HL-60 (cell line): ENCODE measurements around the gene POU2F1.

Experiments used
- GABPA ChIP-seq: IDR thresholded peaks from 2 replicates; pipeline ENCODE4 v1.6.1; 2012; ENCODE audit warnings: low read depth
- POLR2AphosphoS5 ChIP-seq: IDR thresholded peaks from 2 replicates; pipeline ENCODE4 v1.6.1; 2012; ENCODE audit warnings: low read depth
- SPI1 ChIP-seq: IDR thresholded peaks from 2 replicates; pipeline ENCODE4 v1.6.1; 2012; ENCODE audit warnings: low read depth, mild to moderate bottlenecking, borderline replicate concordance
- TF ChIP-seq, protein P1 (sequence below): IDR thresholded peaks from one replicate; pipeline ENCODE4 v1.5.1; 2011; ENCODE audit warnings: low read length, control low read depth, inconsistent platforms; ENCODE audit not compliant: insufficient read depth
- TF ChIP-seq, protein P2 (sequence below): IDR thresholded peaks from 2 replicates; pipeline ENCODE4 v1.6.1; 2012; ENCODE audit warnings: low read depth; ENCODE audit not compliant: insufficient replicate concordance

DNA sequence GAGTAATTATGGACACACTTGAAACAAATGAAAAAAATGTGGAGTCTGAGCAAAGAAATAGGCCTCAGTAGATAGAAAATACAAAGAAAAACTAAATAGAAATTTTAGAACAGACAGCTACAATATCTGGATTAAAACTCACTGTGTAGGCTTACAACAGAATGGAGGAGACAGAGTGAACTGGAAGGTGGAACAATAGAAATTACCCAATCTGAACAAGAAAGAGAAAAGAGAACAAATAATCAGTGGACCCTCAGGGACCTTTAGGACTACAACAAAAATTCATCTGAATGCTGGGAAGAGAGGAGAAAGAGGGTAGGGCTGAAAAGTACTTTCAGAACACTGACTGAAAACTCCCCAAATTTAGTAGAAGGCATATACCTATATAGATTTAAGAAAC, 90.0 kb downstream of the POU2F1 start:
- TF ChIP-seq, protein P1, sequence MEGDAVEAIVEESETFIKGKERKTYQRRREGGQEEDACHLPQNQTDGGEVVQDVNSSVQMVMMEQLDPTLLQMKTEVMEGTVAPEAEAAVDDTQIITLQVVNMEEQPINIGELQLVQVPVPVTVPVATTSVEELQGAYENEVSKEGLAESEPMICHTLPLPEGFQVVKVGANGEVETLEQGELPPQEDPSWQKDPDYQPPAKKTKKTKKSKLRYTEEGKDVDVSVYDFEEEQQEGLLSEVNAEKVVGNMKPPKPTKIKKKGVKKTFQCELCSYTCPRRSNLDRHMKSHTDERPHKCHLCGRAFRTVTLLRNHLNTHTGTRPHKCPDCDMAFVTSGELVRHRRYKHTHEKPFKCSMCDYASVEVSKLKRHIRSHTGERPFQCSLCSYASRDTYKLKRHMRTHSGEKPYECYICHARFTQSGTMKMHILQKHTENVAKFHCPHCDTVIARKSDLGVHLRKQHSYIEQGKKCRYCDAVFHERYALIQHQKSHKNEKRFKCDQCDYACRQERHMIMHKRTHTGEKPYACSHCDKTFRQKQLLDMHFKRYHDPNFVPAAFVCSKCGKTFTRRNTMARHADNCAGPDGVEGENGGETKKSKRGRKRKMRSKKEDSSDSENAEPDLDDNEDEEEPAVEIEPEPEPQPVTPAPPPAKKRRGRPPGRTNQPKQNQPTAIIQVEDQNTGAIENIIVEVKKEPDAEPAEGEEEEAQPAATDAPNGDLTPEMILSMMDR, result no peak
- TF ChIP-seq POLR2AphosphoS5 (no peak), SPI1 (no peak), GABPA (no peak)
- TF ChIP-seq, protein P2, sequence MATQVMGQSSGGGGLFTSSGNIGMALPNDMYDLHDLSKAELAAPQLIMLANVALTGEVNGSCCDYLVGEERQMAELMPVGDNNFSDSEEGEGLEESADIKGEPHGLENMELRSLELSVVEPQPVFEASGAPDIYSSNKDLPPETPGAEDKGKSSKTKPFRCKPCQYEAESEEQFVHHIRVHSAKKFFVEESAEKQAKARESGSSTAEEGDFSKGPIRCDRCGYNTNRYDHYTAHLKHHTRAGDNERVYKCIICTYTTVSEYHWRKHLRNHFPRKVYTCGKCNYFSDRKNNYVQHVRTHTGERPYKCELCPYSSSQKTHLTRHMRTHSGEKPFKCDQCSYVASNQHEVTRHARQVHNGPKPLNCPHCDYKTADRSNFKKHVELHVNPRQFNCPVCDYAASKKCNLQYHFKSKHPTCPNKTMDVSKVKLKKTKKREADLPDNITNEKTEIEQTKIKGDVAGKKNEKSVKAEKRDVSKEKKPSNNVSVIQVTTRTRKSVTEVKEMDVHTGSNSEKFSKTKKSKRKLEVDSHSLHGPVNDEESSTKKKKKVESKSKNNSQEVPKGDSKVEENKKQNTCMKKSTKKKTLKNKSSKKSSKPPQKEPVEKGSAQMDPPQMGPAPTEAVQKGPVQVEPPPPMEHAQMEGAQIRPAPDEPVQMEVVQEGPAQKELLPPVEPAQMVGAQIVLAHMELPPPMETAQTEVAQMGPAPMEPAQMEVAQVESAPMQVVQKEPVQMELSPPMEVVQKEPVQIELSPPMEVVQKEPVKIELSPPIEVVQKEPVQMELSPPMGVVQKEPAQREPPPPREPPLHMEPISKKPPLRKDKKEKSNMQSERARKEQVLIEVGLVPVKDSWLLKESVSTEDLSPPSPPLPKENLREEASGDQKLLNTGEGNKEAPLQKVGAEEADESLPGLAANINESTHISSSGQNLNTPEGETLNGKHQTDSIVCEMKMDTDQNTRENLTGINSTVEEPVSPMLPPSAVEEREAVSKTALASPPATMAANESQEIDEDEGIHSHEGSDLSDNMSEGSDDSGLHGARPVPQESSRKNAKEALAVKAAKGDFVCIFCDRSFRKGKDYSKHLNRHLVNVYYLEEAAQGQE, result no peak
